Gastroesophageal sphincter (tissue), 3 donors: ENCODE results near the gene MB21D2.

Source experiments
- EP300 ChIP-seq: sonication (generic); formaldehyde crosslinking; IDR thresholded peaks from one replicate; pipeline ENCODE4 v1.6.1; 2017; ENCODE audit warnings: antibody characterized with exemption, mild to moderate bottlenecking
- POLR2A ChIP-seq, 2 donors: fragments of 450-650 bp; IDR thresholded peaks; one replicate each; pipeline ENCODE4 v1.6.1; 2017; ENCODE audit warnings: antibody characterized with exemption in 2 of 2, mild to moderate bottlenecking in 2 of 2, moderate library complexity in 1 of 2
- TF ChIP-seq, protein P1 (sequence below), 4 experiments: fragments of 200-600 bp in 2 of 4; fragments of 450-650 bp in 2 of 4; sonication (generic) in 1 of 4; IDR thresholded peaks; one replicate each; pipeline ENCODE4 v1.5.1; 2017 to 2019; ENCODE audit warnings: antibody characterized with exemption in 4 of 4, mild to moderate bottlenecking in 2 of 4, moderate library complexity in 2 of 4

DNA sequence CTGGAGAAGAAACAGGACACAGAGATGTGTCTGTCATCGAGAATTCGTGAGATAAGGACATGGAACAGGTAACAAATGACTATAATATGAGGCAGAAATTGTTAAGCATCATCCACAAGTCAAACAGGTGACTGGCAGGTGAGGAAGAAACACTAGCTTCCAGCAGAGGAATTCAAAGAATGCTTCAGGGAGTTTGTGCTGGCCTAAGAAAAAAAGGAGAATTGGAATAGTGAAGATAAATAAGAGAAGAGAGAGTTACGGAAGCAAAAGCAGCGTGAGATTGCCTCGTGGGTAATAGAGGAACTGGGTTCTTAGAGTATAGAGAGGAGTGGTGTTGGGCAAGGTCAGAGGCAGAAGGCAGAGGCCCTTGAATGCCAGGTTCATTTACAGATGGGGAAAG lies 167.5 kb downstream of the MB21D2 start:
- TF ChIP-seq POLR2A (IDR thresholded peaks at IDR 0.05) (no peak), EP300 (no peak)
- TF ChIP-seq, protein P1, sequence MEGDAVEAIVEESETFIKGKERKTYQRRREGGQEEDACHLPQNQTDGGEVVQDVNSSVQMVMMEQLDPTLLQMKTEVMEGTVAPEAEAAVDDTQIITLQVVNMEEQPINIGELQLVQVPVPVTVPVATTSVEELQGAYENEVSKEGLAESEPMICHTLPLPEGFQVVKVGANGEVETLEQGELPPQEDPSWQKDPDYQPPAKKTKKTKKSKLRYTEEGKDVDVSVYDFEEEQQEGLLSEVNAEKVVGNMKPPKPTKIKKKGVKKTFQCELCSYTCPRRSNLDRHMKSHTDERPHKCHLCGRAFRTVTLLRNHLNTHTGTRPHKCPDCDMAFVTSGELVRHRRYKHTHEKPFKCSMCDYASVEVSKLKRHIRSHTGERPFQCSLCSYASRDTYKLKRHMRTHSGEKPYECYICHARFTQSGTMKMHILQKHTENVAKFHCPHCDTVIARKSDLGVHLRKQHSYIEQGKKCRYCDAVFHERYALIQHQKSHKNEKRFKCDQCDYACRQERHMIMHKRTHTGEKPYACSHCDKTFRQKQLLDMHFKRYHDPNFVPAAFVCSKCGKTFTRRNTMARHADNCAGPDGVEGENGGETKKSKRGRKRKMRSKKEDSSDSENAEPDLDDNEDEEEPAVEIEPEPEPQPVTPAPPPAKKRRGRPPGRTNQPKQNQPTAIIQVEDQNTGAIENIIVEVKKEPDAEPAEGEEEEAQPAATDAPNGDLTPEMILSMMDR (IDR thresholded peaks at IDR 0.05): no peak
